Renal cortex interstitium (tissue), 3 donors: ENCODE results near the gene RLF. TPM values are rescaled to one million over a fixed set of nuclear protein-coding genes. Genes with fewer than 3 reads are reported as not detected.

Source experiments
- polyA plus RNA-seq, 3 donors: library from polyadenylated mRNA; unstranded; fragments of 120-200 nt; gene quantifications; one replicate each; pipeline ENCODE4 v1.2.1, GENCODE V29; 2013; ENCODE audit not compliant: insufficient read length in 3 of 3

RLF gene
- polyA plus RNA-seq, 3 donors = 24.6 to 29.4 (median 26.1) TPM

Other genes with a start within 250 kb of the RLF start
- gene MFSD2A, start 206.2 kb upstream of the RLF start, polyA plus RNA-seq = 1 to 10 TPM; 1.9 to 7.5 (median 2.5) TPM
- gene CAP1, start 120.7 kb upstream of the RLF start, polyA plus RNA-seq = 100 to 1,000 TPM; 169 to 193 (median 193) TPM
- 100 to 1,000 TPM; 103 to 118 (median 111) TPM for gene PPT1, start 64.1 kb upstream of the RLF start, polyA plus RNA-seq
- not detected for gene TMCO2, start 86.5 kb downstream of the RLF start, polyA plus RNA-seq
- gene ZMPSTE24, start 96.8 kb downstream of the RLF start, polyA plus RNA-seq = 10 to 100 TPM; 50.1 to 60.4 (median 60.3) TPM
- gene COL9A2, start 155.9 kb downstream of the RLF start, polyA plus RNA-seq = 10 to 100 TPM; 18.5 to 29.4 (median 28.5) TPM
- gene SMAP2, start 212.3 kb downstream of the RLF start, polyA plus RNA-seq = 10 to 100 TPM; 20.3 to 25.2 (median 25.2) TPM